HUES48 (cell line): ENCODE results near the gene FCHSD2.

ENCODE experiments used
- H3K27ac ChIP-seq: one replicate; pipeline ENCODE4 v1.7.0; 2013; ENCODE audit warnings: low read depth, low read length, inconsistent platforms
- H3K27me3 ChIP-seq: 2 replicates; pipeline ENCODE4 v1.6.1; 2013; ENCODE audit warnings: mild to moderate bottlenecking, low read length; ENCODE audit not compliant: control insufficient read depth, insufficient read depth
- H3K36me3 ChIP-seq: 2 replicates; pipeline ENCODE4 v1.6.1; 2013; ENCODE audit warnings: low read length; ENCODE audit not compliant: control insufficient read depth, insufficient read depth
- H3K4me1 ChIP-seq: 2 replicates; pipeline ENCODE4 v1.6.1; 2013; ENCODE audit warnings: mild to moderate bottlenecking, low read length; ENCODE audit not compliant: control insufficient read depth, insufficient read depth
- H3K4me3 ChIP-seq: 2 replicates; pipeline ENCODE4 v1.5.1; 2013; ENCODE audit warnings: mild to moderate bottlenecking, low read depth, low read length
- H3K9ac ChIP-seq: 2 replicates; pipeline ENCODE4 v1.6.1; 2013; ENCODE audit warnings: mild to moderate bottlenecking, low read depth, low read length, moderate library complexity
- H3K9me3 ChIP-seq: 2 replicates; pipeline ENCODE4 v1.6.1; 2013; ENCODE audit warnings: low read length; ENCODE audit not compliant: control insufficient read depth, insufficient read depth

The FCHSD2 gene

DNA sequence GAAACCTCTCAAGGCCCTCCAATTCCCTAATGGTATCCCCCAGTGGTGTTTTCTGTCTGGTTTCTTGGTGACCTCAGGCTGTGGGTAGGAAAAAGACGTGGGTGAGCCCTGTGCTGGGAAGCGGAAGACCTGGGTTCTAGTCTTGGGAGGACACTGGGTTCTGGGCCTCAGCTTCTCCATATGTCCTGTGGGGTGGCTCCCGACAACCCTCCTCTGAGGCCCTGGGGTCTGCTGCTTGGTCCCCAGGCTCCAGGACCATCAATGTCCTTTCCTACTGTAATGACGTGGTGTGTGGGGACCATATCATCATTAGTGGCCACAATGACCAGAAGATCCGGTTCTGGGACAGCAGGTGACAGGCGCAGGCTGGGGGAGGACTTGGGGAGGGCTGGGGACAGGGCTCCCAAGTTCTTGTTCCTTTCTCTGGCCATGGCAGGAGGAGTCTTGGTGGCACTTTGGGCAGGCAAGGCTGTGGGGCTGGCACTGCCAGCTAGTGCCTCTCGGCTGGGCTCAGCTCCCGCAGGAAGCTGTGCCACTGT, 315.1 kb downstream of the FCHSD2 start:
- Histone ChIP-seq H3K4me3 (no peak overlapping the region), H3K4me1 (peaks cover 8% of the 10 kb centered on the region; the same call in 1 of the 2 replicates), H3K27me3 (peaks cover 8% of the 10 kb centered on the region; the same call in 1 of the 2 replicates), H3K36me3 (0 out of 2 replicates have a peak, but pooled peaks cover 4% of the 10 kb centered on the region), H3K9me3 (no peaks in the 10 kb centered on the region), H3K27ac (no peak overlapping the region), H3K9ac (no peak overlapping the region)

DNA sequence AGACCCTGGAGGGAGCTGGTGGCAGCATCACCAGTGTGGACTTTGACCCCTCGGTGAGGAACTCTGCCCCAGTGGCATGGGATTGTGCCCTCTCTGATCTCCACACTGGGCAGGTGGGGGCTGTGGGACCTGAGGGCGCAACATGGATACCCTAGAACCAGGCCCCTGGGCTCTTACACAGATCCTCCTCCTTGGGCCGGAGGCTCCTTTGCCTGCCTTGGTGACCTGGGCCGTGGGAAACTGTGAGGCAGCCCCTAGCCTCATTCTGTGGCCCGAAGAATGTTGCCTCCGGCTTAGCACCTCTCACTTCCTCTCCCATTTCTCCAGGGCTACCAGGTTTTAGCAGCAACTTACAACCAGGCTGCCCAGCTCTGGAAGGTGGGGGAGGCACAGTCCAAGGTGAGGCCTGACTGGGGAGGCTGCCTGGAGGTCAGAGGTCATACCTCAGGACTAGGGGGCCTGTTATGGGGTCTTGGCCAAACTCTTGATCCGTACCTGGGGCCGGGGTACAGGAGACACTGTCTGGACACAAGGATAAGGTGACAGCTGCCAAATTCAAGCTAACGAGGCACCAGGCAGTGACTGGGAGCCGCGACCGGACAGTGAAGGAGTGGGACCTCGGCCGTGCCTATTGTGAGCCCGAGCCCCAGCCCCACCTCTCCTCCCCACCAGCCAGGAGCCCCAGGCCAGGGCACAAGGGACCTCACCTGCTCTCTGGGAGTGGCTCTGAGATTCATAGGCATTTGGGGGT, 315.8 kb downstream of the FCHSD2 start:
- Histone ChIP-seq H3K27ac (no peak overlapping the region), H3K27me3 (peaks cover 8% of the 10 kb centered on the region; the same call in 1 of the 2 replicates), H3K9me3 (no peaks in the 10 kb centered on the region), H3K4me1 (0 out of 2 replicates have a peak, but pooled peaks cover 2% of the 10 kb centered on the region), H3K4me3 (no peak overlapping the region), H3K36me3 (0 out of 2 replicates have a peak, but pooled peaks cover 4% of the 10 kb centered on the region), H3K9ac (no peak overlapping the region)

DNA sequence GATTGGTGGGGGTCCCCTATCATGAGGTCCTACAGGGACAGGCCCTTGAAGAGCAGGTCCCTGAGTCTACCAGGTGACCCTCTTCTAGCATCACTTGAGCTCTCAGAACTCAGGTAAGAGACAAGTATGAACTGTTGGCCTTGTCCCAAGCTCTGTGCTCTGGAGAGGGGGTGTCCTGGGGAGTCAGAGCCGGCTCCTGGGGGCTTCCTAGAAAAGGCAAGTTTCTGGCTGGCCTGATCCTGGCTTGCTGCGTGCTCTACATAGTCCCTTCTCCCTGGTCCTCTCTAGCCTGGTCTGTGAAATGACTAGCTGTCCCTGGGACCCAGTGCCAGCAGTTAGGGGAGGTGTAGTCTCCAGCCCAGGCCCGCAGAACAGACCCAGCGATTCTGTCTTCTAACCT, 316.5 kb downstream of the FCHSD2 start:
- no peak overlapping the region for H3K27ac ChIP-seq
- peaks cover 8% of the 10 kb centered on the region for H3K4me1 ChIP-seq
- no peak overlapping the region for H3K9ac ChIP-seq
- H3K4me3 ChIP-seq = no peak overlapping the region
- H3K9me3 ChIP-seq = no peaks in the 10 kb centered on the region
- H3K27me3 ChIP-seq = peaks cover 11% of the 10 kb centered on the region; the same call in 1 of the 2 replicates
- 0 out of 2 replicates have a peak, but pooled peaks cover 4% of the 10 kb centered on the region for H3K36me3 ChIP-seq

DNA sequence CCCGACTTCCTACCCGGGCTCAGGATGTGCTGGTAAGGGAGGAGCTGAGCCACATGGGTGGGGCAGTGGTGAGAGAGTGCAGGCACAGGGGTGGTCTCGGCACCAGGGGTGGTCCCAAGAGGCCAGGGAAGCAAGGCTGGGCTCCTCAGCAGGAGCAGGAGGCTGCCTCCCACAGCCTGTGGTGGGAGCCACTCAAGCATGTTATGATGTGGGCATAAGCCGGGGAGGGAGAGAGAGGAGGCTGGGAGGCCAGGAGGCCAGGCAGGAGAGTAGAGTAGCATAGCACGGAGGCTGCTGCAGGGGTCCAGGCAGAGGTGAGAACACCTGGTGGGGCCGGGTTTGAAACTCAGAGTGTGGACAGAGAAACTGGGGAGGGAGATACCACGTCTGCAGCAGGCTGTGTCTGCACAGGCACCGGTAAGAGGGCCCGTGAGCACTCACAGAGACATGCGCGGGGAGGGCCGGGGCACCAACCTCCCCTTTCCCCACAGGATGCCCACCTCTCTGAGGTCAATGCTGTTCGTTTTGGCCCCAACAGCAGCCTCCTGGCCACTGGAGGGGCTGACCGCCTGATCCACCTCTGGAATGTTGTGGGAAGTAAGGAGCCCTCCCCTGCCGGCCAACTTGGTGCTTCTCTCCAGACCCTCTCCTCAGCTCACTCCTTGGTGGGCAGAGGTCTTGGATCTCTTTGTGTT, 317.2 kb downstream of the FCHSD2 start:
- no peak overlapping the region for H3K9ac ChIP-seq
- H3K4me1 ChIP-seq = peaks cover 8% of the 10 kb centered on the region
- H3K4me3 ChIP-seq = no peak overlapping the region
- no peak overlapping the region for H3K27ac ChIP-seq
- H3K9me3 ChIP-seq = no peaks in the 10 kb centered on the region
- 0 out of 2 replicates have a peak, but pooled peaks cover 4% of the 10 kb centered on the region for H3K36me3 ChIP-seq
- H3K27me3 ChIP-seq = peaks cover 14% of the 10 kb centered on the region; the same call in 1 of the 2 replicates

DNA sequence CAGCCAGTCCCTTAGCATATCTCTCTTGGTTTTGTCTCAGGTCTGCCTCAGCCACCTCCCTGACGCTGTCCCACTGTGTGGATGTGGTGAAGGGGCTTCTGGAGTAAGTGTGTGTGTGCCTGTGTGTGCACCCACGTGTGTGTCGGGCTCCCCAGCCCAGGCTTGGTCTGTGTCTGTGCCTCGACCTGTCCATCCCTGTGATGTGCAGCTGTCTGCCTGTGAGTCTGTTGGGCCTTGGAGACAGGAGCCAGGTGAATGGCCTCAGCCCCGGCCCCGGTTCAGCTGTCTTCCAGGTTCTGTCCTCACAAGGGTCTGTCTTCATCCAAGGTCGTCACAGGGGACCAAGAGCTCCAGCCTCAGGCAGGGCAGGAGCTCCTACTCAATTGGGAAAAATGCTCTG, 318.1 kb downstream of the FCHSD2 start:
- Histone ChIP-seq H3K9ac (no peak overlapping the region), H3K4me3 (no peak overlapping the region), H3K27ac (no peak overlapping the region), H3K27me3 (peaks cover 14% of the 10 kb centered on the region; the same call in 1 of the 2 replicates), H3K36me3 (peaks cover 4% of the 10 kb centered on the region; the same call in 1 of the 2 replicates), H3K4me1 (peaks cover 8% of the 10 kb centered on the region), H3K9me3 (no peaks in the 10 kb centered on the region)

DNA sequence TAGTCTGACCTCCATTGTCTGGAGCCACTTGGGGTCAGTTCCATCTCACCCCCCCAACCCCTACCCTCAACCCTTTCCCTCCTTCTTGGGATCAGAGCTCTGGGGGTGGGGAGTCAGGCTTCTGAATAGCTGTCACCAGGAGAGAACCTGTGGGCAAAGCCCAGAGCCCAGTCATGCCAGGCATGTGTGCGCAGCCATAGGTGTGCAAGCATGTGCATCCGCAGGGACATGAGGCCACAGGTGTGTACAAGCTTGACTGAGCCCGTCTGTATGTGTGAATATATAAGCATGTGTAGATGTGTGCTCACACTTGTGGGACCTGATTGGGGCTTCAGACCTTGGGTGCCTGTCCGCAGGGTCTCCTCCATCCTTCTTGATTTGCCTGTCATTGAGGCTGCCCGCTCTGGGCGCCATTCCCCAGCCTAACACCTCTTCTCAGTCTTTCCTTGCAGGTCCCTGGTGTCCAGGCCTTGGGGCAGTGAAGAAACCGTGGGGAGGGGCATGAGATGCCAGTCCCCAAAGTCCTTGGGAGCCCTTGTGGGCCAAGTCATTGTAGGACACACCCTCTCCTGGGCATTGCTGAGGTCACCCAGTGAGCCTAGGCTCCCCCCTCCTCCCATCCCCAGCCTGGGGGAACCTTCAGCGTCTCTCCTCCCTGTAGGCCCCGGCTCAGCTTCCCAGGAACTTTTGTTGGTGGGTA, 318.9 kb downstream of the FCHSD2 start:
- Histone ChIP-seq H3K27ac (no peak overlapping the region), H3K27me3 (peaks cover 14% of the 10 kb centered on the region; the same call in 1 of the 2 replicates), H3K9ac (no peak overlapping the region), H3K4me1 (peaks cover 8% of the 10 kb centered on the region), H3K9me3 (no peaks in the 10 kb centered on the region), H3K36me3 (peaks cover 5% of the 10 kb centered on the region; the same call in 1 of the 2 replicates), H3K4me3 (no peak overlapping the region)

DNA sequence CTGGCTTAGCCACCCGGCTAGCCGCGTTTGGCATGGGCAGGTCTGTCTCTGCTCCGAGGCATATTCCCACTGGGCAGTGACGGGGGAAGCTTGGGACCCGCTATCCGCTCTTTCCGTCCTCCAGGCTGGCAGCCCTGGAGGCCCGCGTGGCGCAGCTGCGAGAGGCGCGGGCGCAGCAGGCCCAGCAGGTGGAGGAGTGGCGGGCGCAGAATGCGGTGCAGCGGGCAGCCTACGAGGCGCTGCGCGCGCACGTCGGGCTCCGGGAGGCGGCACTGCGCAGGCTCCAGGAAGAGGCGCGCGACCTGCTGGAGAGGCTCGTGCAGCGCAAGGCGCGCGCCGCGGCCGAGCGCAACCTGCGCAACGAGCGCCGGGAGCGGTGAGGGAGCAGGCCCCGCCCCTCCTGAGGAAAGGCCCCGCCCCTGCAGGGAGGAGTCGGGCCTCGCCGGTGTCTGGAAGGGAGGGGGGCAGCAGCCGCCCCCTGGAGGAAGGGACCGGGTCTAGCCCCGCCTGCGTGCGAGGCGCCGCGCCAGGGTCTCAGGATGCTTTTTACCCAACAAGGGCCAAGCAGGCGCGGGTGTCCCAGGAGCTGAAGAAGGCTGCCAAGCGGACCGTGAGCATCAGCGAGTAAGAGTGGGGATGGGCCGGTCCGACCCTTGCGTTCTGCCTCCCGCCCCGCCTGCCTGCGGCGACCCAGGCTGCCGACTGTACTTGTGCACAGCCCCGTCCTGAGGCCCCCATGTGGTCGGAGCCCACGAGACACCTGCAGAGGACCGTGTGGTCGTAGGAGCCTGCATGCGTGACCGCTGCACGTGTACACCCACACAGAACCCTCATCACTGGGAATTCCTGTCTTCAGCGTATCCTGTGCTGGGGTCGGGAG, 320.0 kb downstream of the FCHSD2 start:
- Histone ChIP-seq H3K9ac (0 out of 2 replicates have a peak overlapping the region, but pooled peaks have one; percentile 8), H3K4me3 (peak overlapping the region; percentile 62), H3K27me3 (peaks cover 14% of the 10 kb centered on the region; the same call in 1 of the 2 replicates), H3K9me3 (no peaks in the 10 kb centered on the region), H3K4me1 (peaks cover 8% of the 10 kb centered on the region), H3K36me3 (peaks cover 5% of the 10 kb centered on the region; the same call in 1 of the 2 replicates), H3K27ac (no peak overlapping the region)

DNA sequence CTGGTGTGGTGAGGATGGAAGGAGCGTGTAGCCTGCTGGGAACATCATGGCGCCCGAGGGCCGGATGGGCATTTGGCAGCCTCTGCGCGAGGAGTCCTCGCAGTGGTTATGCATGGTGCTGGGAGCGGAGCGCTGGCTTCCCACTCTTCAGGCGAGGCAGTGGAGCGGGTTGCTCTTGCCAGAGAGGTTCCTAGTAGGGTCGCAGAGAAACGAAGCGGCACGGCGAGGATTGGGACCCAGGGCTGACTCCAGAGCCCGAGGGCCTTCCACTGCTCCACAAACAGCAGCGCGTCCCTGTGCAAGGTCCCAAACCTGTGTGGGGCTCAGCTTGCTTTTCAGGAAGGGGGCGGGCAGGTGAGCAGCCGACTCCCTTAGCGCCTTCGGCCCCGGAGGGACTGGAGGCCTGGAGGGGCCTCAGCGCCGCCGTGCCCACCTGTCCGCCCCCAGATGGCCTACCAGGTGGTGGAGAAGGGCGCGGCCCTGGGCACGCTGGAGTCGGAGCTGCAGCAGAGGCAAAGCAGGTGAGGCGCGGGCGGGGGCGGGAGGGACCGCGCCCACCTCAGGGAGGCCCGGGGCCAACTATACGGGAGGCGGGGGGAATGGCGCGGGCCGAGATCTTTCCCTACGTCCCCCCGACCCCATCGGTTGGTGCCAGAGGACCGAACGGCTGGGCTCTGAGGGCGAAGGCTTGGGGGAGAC, 320.7 kb downstream of the FCHSD2 start:
- Histone ChIP-seq H3K27me3 (peaks cover 14% of the 10 kb centered on the region; the same call in 1 of the 2 replicates), H3K27ac (no peak overlapping the region), H3K9me3 (no peaks in the 10 kb centered on the region), H3K4me1 (peaks cover 8% of the 10 kb centered on the region), H3K9ac (0 out of 2 replicates have a peak overlapping the region, but pooled peaks have one; percentile 8), H3K36me3 (peaks cover 5% of the 10 kb centered on the region; the same call in 1 of the 2 replicates), H3K4me3 (peak overlapping the region; percentile 61)

DNA sequence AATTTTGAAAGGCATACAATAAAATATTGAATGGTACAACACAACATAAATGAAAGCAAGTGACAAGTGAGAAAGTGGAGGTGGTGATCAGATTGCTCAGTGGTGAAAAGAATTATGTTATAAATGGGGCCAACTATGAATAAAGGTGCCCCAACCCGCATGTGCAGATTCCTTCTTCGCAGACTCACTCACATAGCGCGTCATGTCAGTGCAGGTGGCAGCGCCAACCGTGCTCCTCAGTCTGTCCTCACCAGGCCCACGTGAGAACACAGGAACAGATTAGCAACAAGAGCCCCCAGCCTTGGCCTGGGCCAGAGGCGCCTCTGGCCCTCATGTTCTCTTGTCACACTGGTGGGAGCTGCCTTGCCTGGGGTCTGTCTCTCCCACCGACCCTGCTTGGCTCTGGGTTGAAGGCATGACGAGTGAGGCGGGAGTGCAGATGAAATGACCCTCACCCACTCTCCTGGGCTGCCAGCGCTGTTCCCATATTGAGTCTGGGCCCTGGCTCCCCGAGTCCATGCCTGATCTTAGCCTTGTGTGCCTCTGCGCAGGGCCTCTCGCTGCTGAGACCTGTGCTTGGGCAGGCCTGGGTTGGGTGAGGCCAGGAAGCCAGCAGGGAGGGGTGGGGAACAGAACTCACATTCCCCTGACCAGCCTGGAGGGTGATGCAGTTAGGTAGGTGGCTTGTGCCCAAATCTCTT, 321.5 kb downstream of the FCHSD2 start:
- H3K27me3 ChIP-seq = peaks cover 14% of the 10 kb centered on the region; the same call in 1 of the 2 replicates
- H3K4me1 ChIP-seq = peaks cover 10% of the 10 kb centered on the region
- no peak overlapping the region for H3K27ac ChIP-seq
- H3K9me3 ChIP-seq = no peaks in the 10 kb centered on the region
- 0 out of 2 replicates have a peak overlapping the region, but pooled peaks have one; percentile 61 for H3K4me3 ChIP-seq
- no peak overlapping the region for H3K9ac ChIP-seq
- H3K36me3 ChIP-seq = peaks cover 5% of the 10 kb centered on the region; the same call in 1 of the 2 replicates
